GM18520 (cell line): ENCODE results near the gene IL12B.
"Not testable (repeated sequence)": the region's sequence is repeated elsewhere in the genome, so short reads cannot be mapped to it uniquely, and the experiment has no call there.

ENCODE experiments used
- ATAC-seq: cut with Tn5 transposase; IDR thresholded peaks from one replicate; pipeline ENCODE4 v1.9.1; 2021; ENCODE audit not compliant: unreplicated experiment

IL12B gene

GRCh38 chr5:159330131-159330800, at the start of gene IL12B:
Gene IL12B (minus strand): TSS chr5:159330487. CDS start chr5:159326782, 3,705 bp downstream.
- ATAC-seq = no peak

- no peak for ATAC-seq
These were observed 47.4 kb upstream of the IL12B start for GRCh38 chr5:159377653-159378052.

- not testable (repeated sequence) for ATAC-seq
These were observed 37.6 kb upstream of the IL12B start for GRCh38 chr5:159367866-159368265.

GRCh38 chr5:159366776-159367175, 36.5 kb upstream of the IL12B start:
- not testable (repeated sequence) for ATAC-seq

- ATAC-seq = no peak
These were observed 31.9 kb upstream of the IL12B start for GRCh38 chr5:159362220-159362619.

- ATAC-seq = not testable (repeated sequence)
These were observed 29.6 kb upstream of the IL12B start for GRCh38 chr5:159359871-159360270.

GRCh38 chr5:159359408-159359807, 29.1 kb upstream of the IL12B start:
- no peak for ATAC-seq

- ATAC-seq = no peak
These were observed 23.5 kb upstream of the IL12B start for GRCh38 chr5:159353661-159354252.

- ATAC-seq = not testable (repeated sequence)
These were observed 20.4 kb upstream of the IL12B start for GRCh38 chr5:159350644-159351043.

- ATAC-seq = not testable (repeated sequence)
These were observed 19.9 kb upstream of the IL12B start for GRCh38 chr5:159350216-159350615.

- ATAC-seq = no peak
These were observed 15.6 kb upstream of the IL12B start for GRCh38 chr5:159345861-159346260.

GRCh38 chr5:159345336-159345735, 15.0 kb upstream of the IL12B start:
- no peak for ATAC-seq

- no peak for ATAC-seq
These were observed 13.2 kb upstream of the IL12B start for GRCh38 chr5:159343295-159344094.

- no peak for ATAC-seq
These were observed 12.6 kb upstream of the IL12B start for GRCh38 chr5:159342840-159343239.

GRCh38 chr5:159341906-159342310, 11.6 kb upstream of the IL12B start:
- ATAC-seq = no peak

- ATAC-seq = no peak
These were observed 10.9 kb upstream of the IL12B start for GRCh38 chr5:159341145-159341544.

- no peak for ATAC-seq
These were observed 10.2 kb upstream of the IL12B start for GRCh38 chr5:159340511-159340910.

GRCh38 chr5:159339460-159339859, 9.2 kb upstream of the IL12B start:
- ATAC-seq = no peak

- ATAC-seq = no peak
These were observed 7.8 kb upstream of the IL12B start for GRCh38 chr5:159338118-159338517.

- no peak for ATAC-seq
These were observed 7.0 kb upstream of the IL12B start for GRCh38 chr5:159337016-159337955.

- no peak for ATAC-seq
These were observed 6.3 kb upstream of the IL12B start for GRCh38 chr5:159336586-159336985.
